ENCODE data around the gene MYOF. TPM values are rescaled to one million over a fixed set of nuclear protein-coding genes. Genes with fewer than 3 reads are reported as not detected.
A peak's percentile ranks its signal among the peaks of the same experiment; 100 is the strongest.
"Not testable (repeated sequence)": the region's sequence is repeated elsewhere in the genome, so short reads cannot be mapped to it uniquely, and the experiment has no call there.

Gene MYOF
- total RNA-seq, 1 experiment from 2014 or later: 242 TPM

DNA sequence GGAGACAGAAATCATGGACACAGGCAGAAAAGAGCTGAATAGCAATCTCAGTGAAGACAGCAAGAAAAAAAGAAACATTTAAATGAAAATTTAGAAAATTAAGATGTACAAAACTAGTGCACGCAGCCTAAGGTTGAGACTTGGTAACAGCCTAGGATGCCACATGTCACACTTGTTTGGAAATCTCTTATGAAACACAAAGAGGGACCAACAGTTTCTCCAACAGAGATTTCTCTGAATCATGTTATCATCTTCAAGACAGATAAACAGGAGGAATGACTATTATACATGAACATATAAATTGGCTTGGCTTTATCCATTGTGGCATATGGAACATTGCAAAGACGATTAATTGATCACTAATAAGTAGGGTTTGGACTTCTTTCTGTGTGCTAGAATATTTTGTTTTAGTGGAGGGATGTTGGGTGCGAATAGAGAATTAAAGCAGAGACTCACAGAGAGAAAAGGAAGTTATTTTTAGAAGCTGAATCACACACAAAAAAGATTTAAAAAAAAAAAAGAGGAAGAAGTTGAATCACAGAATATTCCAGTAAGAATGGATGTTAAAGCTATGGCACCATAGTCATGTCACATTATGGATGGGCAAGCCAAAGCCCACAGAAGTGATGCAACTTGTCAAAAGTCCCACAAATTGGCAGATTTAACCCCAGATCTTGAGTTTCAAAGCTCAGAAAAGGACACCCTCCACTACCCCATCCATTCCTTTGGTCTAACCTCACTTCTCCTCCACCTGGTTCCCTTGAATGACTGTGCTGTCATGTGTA lies 91.6 kb downstream of the MYOF start:
- peak; percentile 41 for DNase-seq (ENCODE audit: low read depth)

DNA sequence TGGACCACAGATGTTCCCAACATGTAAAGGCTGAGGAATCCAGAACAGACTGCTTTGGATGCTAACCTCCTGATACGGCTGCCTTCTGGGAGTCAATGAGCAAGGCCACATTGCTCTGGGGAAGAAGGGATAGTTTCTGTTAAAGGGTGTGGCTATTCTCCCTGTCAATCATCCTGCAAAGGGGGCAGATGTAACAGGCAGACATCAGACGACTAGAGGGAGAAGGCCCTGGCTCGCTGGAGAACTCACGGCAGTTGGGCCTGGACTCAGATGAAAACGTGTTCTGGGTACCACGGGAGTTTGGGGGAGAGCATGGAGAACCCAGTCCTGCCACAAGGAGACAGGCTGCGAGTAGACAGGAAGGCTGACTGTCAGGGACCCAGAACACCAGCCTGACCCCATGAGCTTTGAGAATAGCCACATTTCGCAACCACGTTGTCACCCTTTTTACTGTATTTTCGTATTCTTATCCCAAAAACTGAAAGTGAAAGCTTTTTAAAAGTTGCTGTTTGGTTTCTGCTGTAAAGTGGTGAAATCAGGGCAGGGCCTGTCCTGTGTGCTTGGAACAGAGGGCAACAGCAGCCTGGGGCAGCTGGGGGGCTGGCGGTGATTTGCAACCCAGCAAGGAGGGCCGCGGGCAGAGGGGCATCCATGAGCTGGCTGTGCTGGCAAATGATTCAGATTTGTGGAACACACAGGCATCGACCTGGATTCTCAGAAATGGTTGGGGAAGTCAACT lies 95.3 kb downstream of the MYOF start:
- DNase-seq (ENCODE audit: low read depth): peak; percentile 31

DNA sequence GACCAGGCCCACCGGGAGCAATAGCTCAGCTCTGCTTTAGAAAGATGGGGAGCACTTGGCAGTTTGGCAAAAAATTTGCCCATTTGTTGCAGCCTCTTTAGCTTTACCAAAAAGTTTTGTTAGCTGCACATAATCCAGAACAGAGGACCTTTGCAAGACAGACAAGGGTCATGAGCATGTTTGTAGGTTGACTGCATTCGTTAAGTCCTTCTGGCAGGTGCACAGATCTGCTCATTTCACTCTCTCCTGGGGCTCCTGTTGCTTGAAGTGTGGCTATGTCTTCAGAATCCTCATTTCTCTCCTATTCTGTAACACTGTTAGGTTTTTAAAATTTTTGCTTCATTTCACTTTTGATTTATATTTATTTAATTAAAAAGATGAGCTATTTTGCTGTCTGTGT lies 96.8 kb downstream of the MYOF start:
- DNase-seq (ENCODE audit: low read depth): no peak

DNA sequence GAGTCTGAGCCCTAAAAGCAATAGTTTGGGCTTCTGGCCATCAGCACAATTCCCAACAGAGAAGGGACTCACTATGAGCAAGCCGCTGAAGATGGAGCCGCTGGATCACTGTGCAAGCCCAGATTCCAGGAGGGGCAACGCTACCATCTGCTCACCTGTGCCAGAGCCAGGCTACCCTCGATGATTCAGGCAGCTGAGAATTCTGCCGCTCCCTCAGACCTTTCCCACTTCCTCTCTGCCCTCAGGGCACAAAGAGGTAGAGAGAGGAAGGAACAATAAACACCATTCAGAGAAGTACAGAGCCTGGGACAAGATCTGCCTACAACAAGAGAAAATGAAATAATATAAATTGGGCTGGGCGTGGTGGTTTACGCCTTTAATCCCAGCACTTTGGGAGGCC lies 98.1 kb downstream of the MYOF start:
- DNase-seq (ENCODE audit: low read depth): no peak

DNA sequence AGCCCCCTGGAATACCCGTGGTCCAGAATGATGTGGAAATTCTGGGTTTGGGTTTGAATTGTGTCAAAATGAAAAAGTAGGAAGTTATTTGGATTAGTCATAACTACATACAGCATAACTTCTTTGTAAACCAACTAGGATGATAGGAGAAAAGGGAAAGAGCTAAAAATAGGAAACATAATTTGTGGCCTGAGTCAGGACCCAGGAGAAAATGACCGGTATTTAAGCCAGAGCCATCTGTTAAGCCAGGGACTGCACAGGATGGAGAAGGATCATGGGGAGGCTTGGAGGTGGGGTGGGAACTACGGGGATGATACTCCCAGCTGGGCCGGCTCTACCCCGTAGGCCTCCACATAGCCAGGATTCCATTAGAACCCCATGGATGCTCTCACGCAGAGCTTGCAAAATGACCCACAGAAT lies 98.6 kb downstream of the MYOF start:
- DNase-seq (ENCODE audit: low read depth): peak; percentile 96

DNA sequence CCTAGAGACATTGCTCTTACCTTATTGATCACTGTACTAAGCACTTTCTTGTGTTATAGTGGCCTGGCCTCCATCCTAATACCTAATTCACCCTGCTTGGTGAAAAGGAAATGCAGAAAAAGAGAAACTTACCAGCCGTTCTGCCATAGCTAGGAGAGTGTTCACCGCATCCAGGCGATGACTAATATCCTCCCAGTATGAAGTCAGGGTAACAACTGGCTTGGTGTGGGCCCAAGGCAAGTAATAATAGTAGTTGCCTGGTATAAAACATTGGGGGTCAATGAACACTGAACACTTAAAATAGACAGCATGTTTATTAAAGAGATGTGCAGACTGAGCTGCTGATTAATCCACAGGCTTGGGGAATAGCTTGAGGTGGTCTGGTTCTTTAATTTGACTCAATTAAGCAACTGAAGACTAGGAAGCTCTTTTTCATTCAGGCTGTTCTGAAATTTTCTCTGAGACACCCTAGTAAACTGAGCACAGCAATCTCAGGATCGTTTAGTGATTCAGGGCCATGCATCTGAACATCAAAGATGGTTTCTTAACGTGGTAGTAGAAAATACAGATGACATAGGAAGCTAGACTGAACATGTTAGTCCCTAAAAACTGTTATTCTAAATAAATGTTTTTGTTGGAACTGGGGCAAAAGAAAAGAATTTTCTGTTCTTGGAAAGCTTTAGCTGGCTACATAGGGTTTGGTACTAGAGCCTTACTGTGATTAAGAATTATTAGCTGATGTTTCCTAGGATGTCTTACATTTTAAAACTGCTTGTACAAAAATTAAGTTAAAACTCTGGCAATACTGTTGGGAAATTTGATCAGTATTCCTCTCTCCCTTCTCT lies 102.2 kb downstream of the MYOF start:
- peak; percentile 90 for DNase-seq (ENCODE audit: low read depth)

DNA sequence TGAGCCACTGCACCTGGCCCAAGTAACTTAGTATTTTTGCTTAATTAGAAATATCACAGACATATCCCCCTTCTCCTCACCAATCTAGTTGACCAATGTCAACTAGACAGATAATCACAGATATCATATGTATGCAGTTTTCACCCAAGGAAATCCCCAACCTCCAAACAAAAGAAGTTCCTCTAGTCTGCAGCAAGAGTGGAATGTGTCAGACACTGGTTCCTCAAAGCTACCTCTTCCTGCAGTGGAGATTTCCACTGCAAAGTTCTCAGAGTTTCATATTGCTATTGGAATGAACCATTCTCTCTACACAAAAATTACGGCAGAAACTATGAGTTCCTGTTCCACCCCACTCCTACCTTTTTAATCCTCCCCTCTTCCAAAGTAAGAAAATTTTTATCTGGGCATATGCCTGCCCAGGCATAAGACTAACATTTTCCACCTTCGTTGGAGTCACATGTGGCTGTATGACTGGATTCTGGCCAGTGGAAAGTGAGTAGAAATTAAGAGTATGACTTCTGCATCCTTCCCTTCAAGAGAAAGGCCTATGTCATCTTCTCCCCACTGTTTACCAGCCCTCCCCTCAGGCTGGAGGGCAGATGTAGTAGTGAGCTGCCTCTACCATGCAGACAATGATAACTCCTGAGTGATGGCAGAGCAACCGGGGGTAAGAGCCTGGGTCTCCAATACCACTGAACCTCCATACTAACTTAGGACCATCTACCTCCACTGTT lies 103.0 kb downstream of the MYOF start:
- DNase-seq (ENCODE audit: low read depth): peak; percentile 35

DNA sequence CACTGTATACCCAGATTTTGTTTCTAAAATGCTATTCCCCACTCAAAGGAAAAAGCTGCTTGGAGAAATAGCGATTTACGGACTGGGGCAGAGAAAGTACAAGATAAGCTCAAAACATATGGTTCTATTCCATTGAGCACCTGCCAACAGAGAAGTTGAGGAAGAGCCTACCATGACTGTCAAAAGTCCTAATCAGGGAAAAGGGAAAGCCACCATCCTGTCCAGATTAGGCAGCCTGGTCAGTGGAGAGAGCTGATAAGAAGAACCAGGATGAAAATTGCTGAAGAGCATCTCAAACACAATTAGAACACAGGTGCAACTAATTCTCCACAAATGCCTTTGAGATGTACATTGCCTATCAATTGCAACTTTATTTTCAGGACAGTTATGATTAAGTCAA lies 104.1 kb downstream of the MYOF start:
- DNase-seq (ENCODE audit: low read depth): no peak

DNA sequence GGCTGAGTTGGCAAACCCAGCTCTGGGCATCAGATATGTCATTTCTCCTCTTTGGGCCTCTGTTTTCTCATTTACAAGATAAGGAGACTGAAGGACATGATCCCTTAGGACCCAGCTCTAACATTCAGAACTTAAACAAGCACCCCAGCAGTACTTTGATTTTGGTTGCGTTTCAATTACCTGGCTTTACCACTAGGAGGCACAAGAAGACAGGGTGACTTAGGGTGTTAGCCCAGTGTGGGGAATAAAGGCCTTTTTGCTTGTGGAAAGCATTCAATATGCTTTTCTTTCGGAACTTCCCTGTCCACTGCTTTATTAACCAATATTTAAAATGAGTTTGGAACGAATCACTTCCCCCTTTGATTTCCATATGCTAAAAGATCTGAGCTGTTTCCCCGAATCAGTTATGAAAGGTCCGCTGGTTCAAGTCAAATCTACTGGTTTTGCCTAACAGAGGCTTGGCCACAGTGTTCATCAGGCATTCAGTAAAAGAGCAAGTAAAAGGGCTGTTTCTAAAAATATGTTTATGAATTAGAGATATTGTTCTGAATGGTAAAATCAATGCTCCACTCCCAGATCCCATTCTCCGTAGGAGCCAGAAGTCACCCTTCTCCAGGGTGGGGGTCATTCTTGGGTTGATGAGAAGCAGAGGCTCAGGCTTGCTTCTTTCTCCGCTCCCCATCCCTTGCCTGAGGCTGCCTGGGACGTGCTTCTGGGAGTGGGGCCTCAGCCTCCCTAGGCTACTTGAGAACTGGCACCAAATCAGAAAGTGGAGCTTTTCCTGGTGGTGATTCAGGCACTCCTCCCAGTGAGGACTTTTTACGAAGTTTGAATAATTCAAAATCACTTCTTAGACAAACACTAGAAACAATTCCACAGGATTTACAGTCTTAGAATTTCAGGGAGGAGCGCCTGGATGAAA lies 105.5 kb downstream of the MYOF start:
- peak; percentile 85 for DNase-seq (ENCODE audit: low read depth)

DNA sequence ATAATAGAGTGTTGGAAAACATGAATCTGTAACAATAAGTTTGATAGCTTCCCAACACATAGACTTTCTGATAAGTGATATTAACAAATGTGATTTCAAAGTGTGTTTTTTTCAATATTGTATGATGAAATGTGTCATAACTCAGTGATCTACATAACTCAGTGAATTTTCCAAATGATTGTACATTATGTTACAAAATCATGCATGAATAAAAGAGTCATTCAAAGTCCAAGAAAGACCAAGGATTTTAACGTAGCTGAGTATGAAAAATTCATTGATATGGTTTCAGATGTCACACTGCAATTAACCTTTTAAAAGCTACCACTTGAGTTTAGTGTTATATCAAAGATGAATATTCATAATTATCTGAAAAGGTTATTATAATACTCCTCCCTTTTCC lies 111.2 kb downstream of the MYOF start:
- no peak for DNase-seq (ENCODE audit: low read depth)

DNA sequence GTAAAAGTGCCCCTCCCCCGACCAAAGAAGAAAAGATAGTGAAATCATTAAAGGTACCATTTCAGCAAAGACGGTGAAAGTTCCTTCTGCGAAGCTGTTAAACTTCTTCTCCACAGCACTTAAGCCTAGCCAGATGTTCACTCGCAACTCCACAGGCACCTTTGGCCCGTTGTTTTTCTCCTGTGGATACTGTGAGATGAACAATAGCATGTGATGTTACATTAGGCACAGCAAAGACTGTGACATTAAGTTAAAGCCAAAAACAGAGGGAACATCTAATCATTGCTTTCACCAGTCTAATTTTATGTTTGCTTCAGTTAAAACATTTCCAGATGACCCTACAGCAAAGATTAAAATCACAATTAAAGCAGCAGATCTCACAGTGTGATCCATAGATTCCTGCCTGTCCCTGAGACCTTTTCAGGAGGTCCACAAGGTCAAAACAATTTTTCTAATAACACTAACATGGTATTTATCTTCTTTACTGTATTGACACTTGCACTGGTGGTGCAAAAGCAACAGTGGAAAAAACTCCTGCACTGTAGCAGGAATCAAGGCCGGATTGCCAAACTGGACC lies 112.5 kb downstream of the MYOF start:
- no peak for DNase-seq (ENCODE audit: low read depth)

DNA sequence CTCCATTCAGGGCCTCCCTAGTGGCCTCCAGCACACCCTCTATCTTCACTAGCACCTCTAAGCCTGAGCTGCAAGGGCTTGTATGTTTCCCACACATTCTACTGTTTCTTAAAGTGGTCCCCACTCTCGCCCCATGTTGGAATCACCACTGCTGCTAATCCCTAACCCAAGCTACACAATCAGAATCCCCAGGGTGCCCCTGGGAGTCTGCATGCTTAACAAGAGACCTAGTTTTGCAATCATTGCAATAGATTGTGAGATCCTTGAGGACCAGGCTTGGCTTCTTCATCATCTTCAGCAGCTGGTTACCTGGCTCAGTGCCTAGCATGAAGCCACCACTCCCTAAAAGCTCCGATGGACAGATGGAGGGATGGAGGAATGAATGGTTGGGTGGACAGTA lies 113.9 kb downstream of the MYOF start:
- no peak for DNase-seq (ENCODE audit: low read depth)

DNA sequence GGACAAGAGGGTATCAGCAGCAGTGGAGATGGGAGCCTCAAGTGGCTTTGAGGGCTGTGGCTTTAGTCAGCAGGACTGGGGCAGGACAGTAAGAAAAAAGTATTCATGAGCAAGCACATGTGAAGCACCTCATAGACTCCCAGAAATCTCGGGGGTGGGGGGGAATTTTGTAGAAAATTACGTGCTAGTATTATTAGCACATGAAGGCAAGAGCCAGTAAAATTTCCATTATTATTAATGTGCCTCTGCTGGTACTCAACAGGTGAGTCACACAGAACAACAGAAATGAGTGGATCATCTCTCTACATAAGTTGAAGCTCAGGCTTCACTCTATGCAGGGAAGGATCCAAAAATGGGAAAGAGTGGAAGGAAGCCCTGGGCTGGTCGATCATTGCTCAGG lies 114.5 kb downstream of the MYOF start:
- DNase-seq (ENCODE audit: low read depth): no peak

DNA sequence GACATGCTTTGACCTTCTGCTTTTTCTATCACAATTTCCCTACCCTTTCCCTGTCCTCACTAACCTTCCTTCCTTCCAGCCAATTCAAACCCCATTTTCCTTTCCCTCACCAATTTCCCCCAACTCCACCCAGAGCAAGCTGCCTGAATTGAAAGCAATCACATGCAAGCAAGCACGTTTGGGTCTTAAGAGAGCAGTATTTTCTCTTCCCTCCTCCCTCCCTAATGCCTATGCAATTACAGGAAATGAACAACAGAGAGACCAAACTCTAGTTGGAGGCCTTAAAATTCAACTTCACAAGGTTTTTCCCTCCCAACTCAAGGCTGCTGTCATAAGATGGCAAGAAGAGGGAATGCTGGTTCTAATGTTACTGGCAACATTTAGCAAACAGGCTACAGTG lies 117.2 kb downstream of the MYOF start:
- no peak for DNase-seq (ENCODE audit: low read depth)

DNA sequence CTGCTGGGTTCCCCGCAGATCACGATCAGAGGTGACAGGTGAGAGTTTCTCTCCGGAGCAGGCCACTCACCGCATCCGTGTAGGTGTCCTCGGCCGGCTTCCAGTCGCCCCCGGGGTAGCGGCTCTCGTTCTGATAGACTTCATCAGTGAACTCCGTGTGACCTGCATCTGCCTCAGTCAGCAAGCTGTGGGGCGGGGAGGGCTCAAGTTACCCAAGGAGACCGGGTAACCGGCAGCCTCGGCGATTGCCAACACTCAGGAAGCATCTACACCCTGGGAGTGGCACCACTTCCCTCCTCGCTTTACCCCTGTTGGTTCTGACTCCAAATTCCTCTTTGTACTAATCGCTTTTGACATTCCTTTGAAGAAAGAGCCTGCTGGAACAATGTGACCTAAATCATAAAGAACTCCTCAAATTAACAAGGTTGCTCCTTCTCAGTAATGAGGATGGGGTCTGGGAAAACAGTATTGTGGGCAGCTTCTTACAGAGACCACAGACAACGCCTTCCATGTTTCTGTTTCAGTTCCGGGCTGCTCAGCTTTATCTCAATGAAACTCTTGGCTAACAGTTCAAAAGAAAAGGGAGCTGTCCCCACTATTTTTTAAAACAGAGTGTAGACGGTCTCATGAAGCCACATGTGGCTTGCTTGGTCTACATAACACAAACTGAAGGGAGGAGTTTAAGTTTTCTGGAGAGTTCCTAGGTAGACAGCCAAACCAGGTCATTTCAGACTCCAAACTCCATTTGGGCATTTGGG lies 118.1 kb downstream of the MYOF start:
- DNase-seq (ENCODE audit: low read depth): no peak

DNA sequence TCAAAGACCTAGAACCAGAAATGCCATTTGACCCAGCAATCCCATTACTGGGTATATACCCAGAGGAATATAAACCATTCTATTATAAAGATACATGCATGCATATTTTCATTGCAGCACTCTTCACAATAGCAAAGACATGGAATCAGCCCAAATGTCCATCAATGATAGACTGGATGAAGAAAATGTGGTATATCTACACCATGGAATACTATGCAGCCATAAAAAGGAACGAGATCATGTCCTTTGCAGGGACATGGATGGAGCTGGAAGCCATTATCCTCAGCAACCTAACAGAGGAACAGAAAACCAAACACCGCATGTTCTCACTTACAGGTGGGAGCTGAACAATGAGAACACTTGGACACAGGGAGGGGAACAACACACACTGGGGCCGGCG lies 123.7 kb downstream of the MYOF start:
- not testable (repeated sequence) for DNase-seq (ENCODE audit: low read depth)

DNA sequence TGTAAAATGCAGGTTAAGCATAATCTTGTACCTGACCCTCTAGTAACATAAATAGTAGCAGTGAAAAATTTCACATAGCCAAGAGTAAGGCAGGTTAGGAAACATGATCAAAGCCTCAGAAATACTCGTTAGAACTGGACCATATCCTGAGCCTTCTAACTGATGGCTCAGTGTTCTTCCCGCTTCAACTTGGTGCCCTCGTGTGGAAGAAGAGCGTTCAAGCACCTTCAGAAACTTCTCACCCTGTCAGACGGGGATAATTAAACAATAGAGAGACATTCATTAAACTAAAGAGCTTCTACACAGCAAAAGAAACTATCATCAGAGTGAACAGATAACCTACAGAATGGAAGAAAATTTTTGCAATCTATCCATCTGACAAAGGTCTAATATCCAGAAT lies 124.5 kb downstream of the MYOF start:
- DNase-seq (ENCODE audit: low read depth): peak; percentile 38

DNA sequence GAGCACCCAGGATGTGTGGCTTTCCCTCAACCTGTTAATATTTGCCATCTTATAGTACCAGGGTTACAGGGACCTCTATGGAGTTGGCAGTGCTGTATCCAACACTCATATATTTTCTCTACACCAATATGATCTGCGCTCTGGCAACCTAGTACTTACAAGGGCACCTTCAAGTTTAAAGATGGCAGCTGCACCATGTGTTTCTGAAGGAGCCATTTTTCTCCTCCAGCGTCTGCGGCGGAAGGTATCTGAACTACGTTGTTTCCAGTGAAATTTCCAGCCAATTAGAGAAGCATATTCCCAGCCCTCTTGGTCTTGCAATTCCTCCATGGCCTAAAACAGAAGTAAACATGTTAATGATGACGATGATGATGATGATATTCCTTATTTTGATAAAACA lies 125.6 kb downstream of the MYOF start:
- DNase-seq (ENCODE audit: low read depth): no peak

DNA sequence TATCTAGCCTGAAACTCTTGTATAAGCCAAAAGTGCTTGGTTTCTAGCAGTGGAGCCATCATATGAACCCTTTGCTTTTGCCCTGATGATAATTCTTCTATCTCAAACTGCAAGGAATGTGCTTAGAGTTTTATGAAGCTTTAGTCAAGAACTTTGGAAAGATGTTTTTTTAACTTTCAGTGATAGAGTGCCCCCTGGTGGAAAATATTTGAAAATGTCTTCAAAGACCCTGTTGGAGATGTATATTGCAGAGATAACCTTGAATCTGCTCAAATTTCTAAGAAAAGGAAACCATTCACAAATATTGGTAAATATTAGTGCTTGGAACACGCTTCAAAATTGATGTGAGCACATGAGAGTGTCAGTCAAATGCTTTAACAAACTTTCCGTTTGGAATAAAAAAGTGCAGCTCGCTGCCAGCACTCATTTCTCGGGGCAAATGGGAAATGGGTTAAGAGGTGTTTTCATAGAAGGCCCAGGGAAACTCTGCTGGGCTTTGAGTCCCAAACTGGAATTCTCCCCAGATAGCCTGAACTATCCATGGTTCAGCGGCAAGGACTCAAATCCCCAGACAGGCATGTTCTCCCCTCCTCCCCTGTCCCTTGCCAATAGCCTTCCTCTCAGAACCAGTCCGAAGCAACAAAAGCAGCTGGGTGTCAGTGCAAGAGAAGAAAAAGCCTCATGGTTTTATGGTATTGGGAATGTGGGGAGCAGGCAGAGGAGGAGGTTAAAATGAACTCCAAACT lies 129.3 kb downstream of the MYOF start:
- peak; percentile 47 for DNase-seq (ENCODE audit: low read depth)
